ENCODE results near the gene THSD4.
"Not testable (repeated sequence)": the region's sequence is repeated elsewhere in the genome, so short reads cannot be mapped to it uniquely, and the experiment has no call there.

Gene THSD4

GRCh38 chr15:71396536-71397125 lies 281.4 kb downstream of the THSD4 start:
- Histone ChIP-seq H3K4me1 (ENCODE audit: insufficient read depth, low read length, poor library complexity, severe bottlenecking) (peaks cover 6% of the 10 kb centered on the region), H3K27me3 (ENCODE audit: insufficient read depth, low read length, poor library complexity, severe bottlenecking) (no peaks in the 10 kb centered on the region), H3K9ac (ENCODE audit: low read depth, low read length, poor library complexity, severe bottlenecking) (no peak overlapping the region), H3K79me2 (ENCODE audit: insufficient read depth, low read length) (no peaks in the 10 kb centered on the region), H4K20me1 (ENCODE audit: insufficient read depth, low read length, poor library complexity, severe bottlenecking) (no peaks in the 10 kb centered on the region), H3K9me3 (ENCODE audit: insufficient read depth, low read depth, low read length) (no peaks in the 10 kb centered on the region), H2AFZ (ENCODE audit: low read length) (no peak overlapping the region), H3K4me3 (ENCODE audit: low read length, poor library complexity, severe bottlenecking) (no peak overlapping the region), H3F3A (ENCODE audit: low read depth) (no peaks in the 10 kb centered on the region), H3K9me2 (replicated peaks; ENCODE audit: low read depth, low read length) (no peaks in the 10 kb centered on the region), H3K36me3 (ENCODE audit: insufficient read depth, low read length) (no peaks in the 10 kb centered on the region), H3K4me2 (ENCODE audit: low read depth, low read length, poor library complexity, severe bottlenecking) (no peak overlapping the region)
- TF ChIP-seq EZH2phosphoT487 (IDR thresholded peaks at IDR 0.05; ENCODE audit: borderline replicate concordance), result no peak
- TF ChIP-seq CTCF (conservative IDR thresholded peaks at IDR 0.05; ENCODE audit: low read length), result no peak

DNA sequence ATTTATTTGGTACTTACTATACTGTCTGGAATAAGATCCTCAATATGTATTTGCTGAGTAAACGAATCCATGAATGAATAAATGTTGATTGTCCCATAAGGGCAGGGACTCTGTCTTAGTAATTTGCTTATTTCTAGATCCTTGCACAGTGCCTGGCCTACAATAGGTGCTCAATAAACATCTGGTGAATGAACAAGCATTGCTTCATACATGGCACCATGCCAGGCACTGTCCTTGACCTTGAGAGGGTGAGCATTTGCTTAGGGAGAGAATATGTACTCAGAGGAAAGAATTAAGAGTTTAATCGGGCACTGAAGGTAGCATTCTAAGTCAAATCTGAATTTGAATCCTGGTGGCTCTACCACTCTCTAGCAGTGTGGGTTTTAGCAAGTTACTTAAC lies 282.1 kb downstream of the THSD4 start:
- Histone ChIP-seq H3K79me2 (ENCODE audit: insufficient read depth, low read length) (no peaks in the 10 kb centered on the region), H3K4me2 (ENCODE audit: low read depth, low read length, poor library complexity, severe bottlenecking) (no peak overlapping the region), H3K27me3 (ENCODE audit: insufficient read depth, low read length, poor library complexity, severe bottlenecking) (no peaks in the 10 kb centered on the region), H2AFZ (ENCODE audit: low read length) (no peak overlapping the region), H3F3A (ENCODE audit: low read depth) (no peaks in the 10 kb centered on the region), H3K9me3 (ENCODE audit: insufficient read depth, low read depth, low read length) (no peaks in the 10 kb centered on the region), H4K20me1 (ENCODE audit: insufficient read depth, low read length, poor library complexity, severe bottlenecking) (no peaks in the 10 kb centered on the region), H3K36me3 (ENCODE audit: insufficient read depth, low read length) (no peaks in the 10 kb centered on the region), H3K4me1 (ENCODE audit: insufficient read depth, low read length, poor library complexity, severe bottlenecking) (peaks cover 2% of the 10 kb centered on the region), H3K4me3 (ENCODE audit: low read length, poor library complexity, severe bottlenecking) (no peak overlapping the region), H3K9ac (ENCODE audit: low read depth, low read length, poor library complexity, severe bottlenecking) (no peak overlapping the region), H3K9me2 (replicated peaks; ENCODE audit: low read depth, low read length) (no peaks in the 10 kb centered on the region)
- TF ChIP-seq CTCF (conservative IDR thresholded peaks at IDR 0.05; ENCODE audit: low read length) (no peak), EZH2phosphoT487 (IDR thresholded peaks at IDR 0.05; ENCODE audit: borderline replicate concordance) (no peak)

- TF ChIP-seq EZH2phosphoT487 (IDR thresholded peaks at IDR 0.05; ENCODE audit: borderline replicate concordance) (no peak), CTCF (conservative IDR thresholded peaks at IDR 0.05; ENCODE audit: low read length) (no peak)
- Histone ChIP-seq H3K79me2 (ENCODE audit: insufficient read depth, low read length) (no peaks in the 10 kb centered on the region), H4K20me1 (ENCODE audit: insufficient read depth, low read length, poor library complexity, severe bottlenecking) (no peaks in the 10 kb centered on the region), H3K9me2 (replicated peaks; ENCODE audit: low read depth, low read length) (no peaks in the 10 kb centered on the region), H3K4me1 (ENCODE audit: insufficient read depth, low read length, poor library complexity, severe bottlenecking) (peaks cover 2% of the 10 kb centered on the region), H2AFZ (ENCODE audit: low read length) (no peak overlapping the region), H3K4me2 (ENCODE audit: low read depth, low read length, poor library complexity, severe bottlenecking) (no peak overlapping the region), H3K36me3 (ENCODE audit: insufficient read depth, low read length) (no peaks in the 10 kb centered on the region), H3K27me3 (ENCODE audit: insufficient read depth, low read length, poor library complexity, severe bottlenecking) (no peaks in the 10 kb centered on the region), H3K9me3 (ENCODE audit: insufficient read depth, low read depth, low read length) (no peaks in the 10 kb centered on the region), H3K4me3 (ENCODE audit: low read length, poor library complexity, severe bottlenecking) (no peak overlapping the region), H3K9ac (ENCODE audit: low read depth, low read length, poor library complexity, severe bottlenecking) (no peak overlapping the region), H3F3A (ENCODE audit: low read depth) (no peaks in the 10 kb centered on the region)
These were observed 285.0 kb downstream of the THSD4 start for GRCh38 chr15:71400294-71400693.

GRCh38 chr15:71401728-71402127 lies 286.5 kb downstream of the THSD4 start:
- not testable (repeated sequence) for H3K36me3 ChIP-seq (ENCODE audit: insufficient read depth, low read length); H3K27me3 ChIP-seq (ENCODE audit: insufficient read depth, low read length, poor library complexity, severe bottlenecking); H2AFZ ChIP-seq (ENCODE audit: low read length)

More at GRCh38 chr15:71401728-71402127, 286.5 kb downstream of the THSD4 start:
- H3K4me2 ChIP-seq (ENCODE audit: low read depth, low read length, poor library complexity, severe bottlenecking); H3K4me3 ChIP-seq (ENCODE audit: low read length, poor library complexity, severe bottlenecking); H3K9ac ChIP-seq (ENCODE audit: low read depth, low read length, poor library complexity, severe bottlenecking); H3K79me2 ChIP-seq (ENCODE audit: insufficient read depth, low read length); H3F3A ChIP-seq (ENCODE audit: low read depth); H3K4me1 ChIP-seq (ENCODE audit: insufficient read depth, low read length, poor library complexity, severe bottlenecking); H3K9me3 ChIP-seq (ENCODE audit: insufficient read depth, low read depth, low read length); H4K20me1 ChIP-seq (ENCODE audit: insufficient read depth, low read length, poor library complexity, severe bottlenecking); H3K9me2 ChIP-seq (replicated peaks; ENCODE audit: low read depth, low read length): not testable (repeated sequence)

All from Loucy (cell line).